Right cardiac atrium (tissue), 5 donors: ENCODE results near the gene SFI1. TPM values are rescaled to one million over a fixed set of nuclear protein-coding genes. Genes with fewer than 3 reads are reported as not detected.
A peak's percentile ranks its signal among the peaks of the same experiment; 100 is the strongest.

Experiments used
- ATAC-seq, 2 donors: fragments of 200-7000 bp; cut with Tn5 transposase; one replicate each; pipeline versions ENCODE4 v1.8.0 to v1.9.1; 2020; ENCODE audit warnings: moderate library complexity in 2 of 2, mild to moderate bottlenecking in 1 of 2
- DNase-seq, 3 donors: peaks; one replicate each; pipeline ENCODE4 v3.0.0-alpha.2; 2020
- H3K27ac ChIP-seq: one replicate; pipeline ENCODE4 v1.5.1; 2013; ENCODE audit warnings: mild to moderate bottlenecking, low read length, control low read depth, moderate library complexity
- H3K27me3 ChIP-seq: one replicate; pipeline ENCODE4 v1.6.1; 2013; ENCODE audit not compliant: control insufficient read depth, insufficient read depth
- H3K4me1 ChIP-seq: one replicate; pipeline ENCODE4 v1.6.1; 2013; ENCODE audit warnings: low read length; ENCODE audit not compliant: control insufficient read depth, insufficient read depth
- H3K4me3 ChIP-seq: one replicate; pipeline ENCODE4 v1.5.1; 2013; ENCODE audit warnings: low read length, control low read depth
- H3K9me3 ChIP-seq: one replicate; pipeline ENCODE4 v1.6.1; 2013; ENCODE audit warnings: low read length; ENCODE audit not compliant: control insufficient read depth
- WGBS: extraction: QIAGEN DNeasy Blood & Tissue Kit; methylation state at CpG from one replicate; pipeline ENCODE4 v1.1.7; 2013; 5-methylcytosine and 5-hydroxymethylcytosine counted together
- intact Hi-C, 4 donors: fragments of 100-400 bp; cut with DNase I; formaldehyde crosslinking; loops; one replicate each; pipeline versions ENCODE4 v1.11.0 to v1.14.0; 2022 to 2023
- polyA plus RNA-seq: library from polyadenylated mRNA; stranded (reverse); fragments of 200-250 nt; gene quantifications from one replicate; pipeline ENCODE4 v1.2.3, GENCODE V29; 2013
- total RNA-seq, 4 donors: library from RNA; stranded (reverse); fragmentation: NEBNext Ultra II Directional; extraction: Animal tissue kit (Norgen Biotek cat#: 25700); gene quantifications; one replicate each; pipeline ENCODE4 v1.2.1, GENCODE V29; 2021
- donor health status: healthy with polysubstance abuse.
- donor health status: DM: no; HTN: yes; CAD: no.
- donor health status: DM: no; HTN: no; CAD: no.
- donor health status: DM: no; HTN: yes; CAD: no; lungs with severe emphysema.
- donor health status: DM: yes; HTN: yes; CAD: no.

Gene SFI1
- total and polyA plus RNA-seq, 5 donors: 7.1 to 10.8 (median 8.7) TPM

- H3K27me3 ChIP-seq: no peaks in the 10 kb centered on the region
- no peak overlapping the region for H3K27ac ChIP-seq
- intact Hi-C loops: no loop called here
- no peak overlapping the region for H3K4me3 ChIP-seq
- WGBS: 78% methylated on average over 5 of the region's 5 CpGs
- no peak for ATAC-seq
- H3K9me3 ChIP-seq: no peaks in the 10 kb centered on the region
- DNase-seq: no peak
- H3K4me1 ChIP-seq: peaks cover 2% of the 10 kb centered on the region
Observed at GRCh38 chr22:31572939-31573338, 76.6 kb downstream of the SFI1 start.

DNA sequence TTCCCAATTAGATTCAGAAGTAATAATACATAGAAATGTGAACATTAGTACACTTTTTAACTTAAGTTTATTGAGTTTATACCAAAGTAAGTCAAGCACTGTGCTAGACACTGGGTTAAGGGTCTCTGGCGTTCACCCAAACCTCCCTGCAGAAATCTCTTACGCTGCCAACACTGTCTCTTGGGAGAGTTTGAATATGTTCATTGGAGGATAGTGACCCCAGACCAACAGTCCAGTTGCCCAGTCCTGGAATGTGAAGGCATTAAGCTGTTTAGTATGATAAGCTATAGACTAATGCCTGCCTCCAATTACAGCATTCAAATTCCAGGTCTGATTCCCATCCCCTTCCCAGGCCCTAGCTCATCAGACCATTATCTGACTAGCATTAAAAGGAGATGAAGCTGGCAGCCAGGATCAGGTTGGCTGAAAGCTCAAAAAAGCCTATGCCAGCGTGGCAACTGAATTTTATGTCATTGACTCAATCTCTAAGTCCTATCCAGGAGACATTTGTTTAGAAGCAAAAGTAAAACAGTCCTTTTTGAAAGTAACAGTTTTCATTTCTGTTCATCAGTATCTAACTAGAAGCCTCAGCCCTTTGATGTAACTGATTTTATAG, 77.8 kb downstream of the SFI1 start:
- intact Hi-C loops: no loop called here
- Histone ChIP-seq H3K27me3 (no peaks in the 10 kb centered on the region), H3K9me3 (no peaks in the 10 kb centered on the region), H3K4me1 (peaks cover 2% of the 10 kb centered on the region), H3K4me3 (no peak overlapping the region), H3K27ac (no peak overlapping the region)
- DNase-seq (no peak), ATAC-seq (no peak)
- 60% methylated on average over 3 of the region's 3 CpGs for WGBS

DNA sequence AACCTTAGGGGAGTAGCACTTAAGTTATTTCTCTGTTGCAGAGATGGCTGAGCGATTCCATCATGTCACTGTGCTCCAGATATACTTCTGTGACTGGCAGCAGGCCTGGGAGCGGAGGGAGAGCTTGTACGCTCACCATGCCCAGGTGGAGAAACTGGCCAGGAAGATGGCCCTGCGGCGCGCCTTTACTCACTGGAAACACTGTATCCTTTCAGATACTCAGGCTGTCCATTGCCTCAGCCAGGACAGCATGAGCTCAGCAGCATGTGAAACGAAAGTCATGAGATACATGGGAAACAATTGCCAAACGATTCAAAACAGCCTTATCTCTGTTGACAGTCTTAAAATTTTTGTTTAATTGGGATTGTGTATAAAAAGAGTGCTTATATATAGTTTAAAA, 78.9 kb downstream of the SFI1 start:
- ATAC-seq: no peak
- no peaks in the 10 kb centered on the region for H3K9me3 ChIP-seq
- peaks cover 2% of the 10 kb centered on the region for H3K4me1 ChIP-seq
- H3K4me3 ChIP-seq: no peak overlapping the region
- no peaks in the 10 kb centered on the region for H3K27me3 ChIP-seq
- H3K27ac ChIP-seq: no peak overlapping the region
- DNase-seq: no peak
- intact Hi-C loops: no loop called here
- 83% methylated on average over 8 of the region's 8 CpGs for WGBS

GRCh38 chr22:31577711-31578110, 81.4 kb downstream of the SFI1 start:
- Histone ChIP-seq H3K4me3 (no peak overlapping the region), H3K4me1 (peaks cover 2% of the 10 kb centered on the region), H3K9me3 (no peaks in the 10 kb centered on the region), H3K27me3 (no peaks in the 10 kb centered on the region), H3K27ac (no peak overlapping the region)
- no peak for DNase-seq
- 78% methylated on average over 5 of the region's 5 CpGs for WGBS
- intact Hi-C loops: no loop called here
- ATAC-seq: no peak

GRCh38 chr22:31578171-31578570, 81.8 kb downstream of the SFI1 start:
- ATAC-seq (no peak), DNase-seq (no peak)
- Histone ChIP-seq H3K9me3 (no peaks in the 10 kb centered on the region), H3K4me3 (no peak overlapping the region), H3K27me3 (no peaks in the 10 kb centered on the region), H3K27ac (no peak overlapping the region), H3K4me1 (peaks cover 2% of the 10 kb centered on the region)
- WGBS: 91% methylated on average over 5 of the region's 5 CpGs
- intact Hi-C loops: no loop called here

GRCh38 chr22:31579835-31580242, 83.5 kb downstream of the SFI1 start:
- H3K9me3 ChIP-seq: no peaks in the 10 kb centered on the region
- no peak overlapping the region for H3K4me3 ChIP-seq
- no peak overlapping the region for H3K27ac ChIP-seq
- WGBS: 75% methylated on average over 1 of the region's 1 CpG
- H3K4me1 ChIP-seq: peaks cover 2% of the 10 kb centered on the region
- H3K27me3 ChIP-seq: no peaks in the 10 kb centered on the region
- DNase-seq: no peak
- intact Hi-C loops: no loop called here
- ATAC-seq: no peak

DNA sequence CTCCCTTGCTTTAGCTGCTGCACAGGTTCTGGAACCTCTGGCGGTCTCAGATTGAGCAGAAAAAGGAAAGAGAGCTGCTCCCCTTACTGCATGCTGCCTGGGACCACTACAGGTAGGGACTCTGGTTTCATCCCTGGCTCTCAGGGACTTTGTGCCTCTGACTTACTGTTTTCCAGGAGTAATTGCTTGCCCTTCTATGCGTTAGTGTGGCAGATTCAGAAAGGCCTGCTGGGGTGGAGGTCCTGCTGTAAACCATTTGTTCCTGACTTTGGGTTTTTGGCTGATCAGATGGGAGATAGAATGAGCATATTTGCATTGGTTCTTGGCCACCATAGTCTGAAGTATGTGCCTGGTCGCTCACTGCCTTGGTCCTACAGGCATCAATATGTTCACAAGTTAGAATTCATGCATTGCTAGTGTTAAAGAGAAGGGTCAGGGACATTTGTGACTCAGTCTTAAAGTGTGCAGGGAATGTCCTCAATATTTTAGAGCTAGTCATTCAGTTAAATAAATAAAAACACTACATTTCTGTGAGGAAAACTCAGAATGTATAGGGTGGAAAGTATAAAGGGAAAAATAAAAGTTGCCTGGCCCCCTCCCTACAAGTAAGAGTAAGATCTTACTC, 87.6 kb downstream of the SFI1 start:
- H3K9me3 ChIP-seq: no peaks in the 10 kb centered on the region
- H3K4me1 ChIP-seq: no peaks in the 10 kb centered on the region
- H3K4me3 ChIP-seq: no peak overlapping the region
- 90% methylated on average over 3 of the region's 3 CpGs for WGBS
- no peaks in the 10 kb centered on the region for H3K27me3 ChIP-seq
- ATAC-seq (no peak), DNase-seq (no peak)
- intact Hi-C loops: no loop called here
- H3K27ac ChIP-seq: no peak overlapping the region

GRCh38 chr22:31584804-31585160, 88.4 kb downstream of the SFI1 start:
- no peak overlapping the region for H3K4me3 ChIP-seq
- no peaks in the 10 kb centered on the region for H3K4me1 ChIP-seq
- WGBS: 76% methylated on average over 5 of the region's 5 CpGs
- H3K27ac ChIP-seq: no peak overlapping the region
- no peaks in the 10 kb centered on the region for H3K27me3 ChIP-seq
- intact Hi-C loops: no loop called here
- no peak for DNase-seq
- no peak for ATAC-seq
- H3K9me3 ChIP-seq: no peaks in the 10 kb centered on the region

DNA sequence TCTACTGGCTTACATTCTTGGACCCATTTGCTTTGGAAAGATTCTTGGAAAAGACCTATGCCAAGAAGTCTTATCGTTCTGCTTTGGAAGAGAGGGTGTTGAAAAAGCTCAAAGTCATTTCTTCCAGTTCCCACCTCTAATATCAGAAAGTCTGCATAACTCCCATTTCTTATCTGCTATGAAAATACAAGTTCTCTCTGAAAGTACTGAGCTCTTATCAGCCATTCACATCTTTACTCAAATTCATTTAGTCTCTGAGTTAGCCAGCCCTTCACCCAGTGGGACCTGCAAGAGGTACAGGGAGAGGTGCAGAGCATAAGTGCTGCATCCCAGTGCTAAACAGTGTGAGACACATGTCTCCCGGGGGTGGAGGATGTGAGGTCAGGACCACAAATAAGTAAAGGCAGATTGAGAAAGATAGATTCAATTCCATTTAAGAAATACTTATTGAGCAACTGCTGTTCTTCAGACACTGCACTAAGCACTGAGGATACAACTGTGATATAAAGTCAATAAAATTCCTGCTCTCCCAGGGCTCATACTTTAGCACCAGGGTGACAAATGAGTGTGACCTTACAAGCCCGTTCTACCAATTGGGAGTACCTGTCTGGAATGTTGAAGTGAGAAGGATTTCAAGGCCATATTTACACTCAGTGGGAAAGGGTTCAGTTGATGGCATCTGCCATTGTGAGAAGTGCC, 89.0 kb downstream of the SFI1 start:
- no peak overlapping the region for H3K27ac ChIP-seq
- intact Hi-C loops: no loop called here
- H3K27me3 ChIP-seq: no peaks in the 10 kb centered on the region
- ATAC-seq (peak; percentile 61 to 76), DNase-seq (peak in 2 of 3 donors; percentile 41 to 58)
- no peaks in the 10 kb centered on the region for H3K4me1 ChIP-seq
- H3K4me3 ChIP-seq: no peak overlapping the region
- 44% methylated on average over 3 of the region's 3 CpGs for WGBS
- no peaks in the 10 kb centered on the region for H3K9me3 ChIP-seq

GRCh38 chr22:31586137-31586920, 90.0 kb downstream of the SFI1 start:
- H3K9me3 ChIP-seq: no peaks in the 10 kb centered on the region
- WGBS: 80% methylated on average over 7 of the region's 7 CpGs

More at GRCh38 chr22:31586137-31586920, 90.0 kb downstream of the SFI1 start:
- Histone ChIP-seq H3K27ac (no peak overlapping the region), H3K27me3 (no peaks in the 10 kb centered on the region), H3K4me3 (no peak overlapping the region), H3K4me1 (no peaks in the 10 kb centered on the region)
- DNase-seq (peak in 1 of 3 donors; percentile 36), ATAC-seq (peak; percentile 76 to 80)
- intact Hi-C loops: no loop called here
